ENCODE measurements around the gene EIF4G3.

Gene EIF4G3

GRCh38 chr1:20903437-20903836 is 273.3 kb downstream of the EIF4G3 start:
- Histone ChIP-seq H3K4me3 (ENCODE audit: low read depth, low read length, poor library complexity, severe bottlenecking) (no peak overlapping the region), H3K9me2 (ENCODE audit: low read depth, low read length) (no peaks in the 10 kb centered on the region), H3K4me1 (ENCODE audit: insufficient read depth, low read length, severe bottlenecking) (no peaks in the 10 kb centered on the region), H3K9me3 (ENCODE audit: low read length) (no peaks in the 10 kb centered on the region), H3K9ac (ENCODE audit: low read length) (no peak overlapping the region), H3F3A (ENCODE audit: insufficient read depth, low read length) (no peaks in the 10 kb centered on the region), H4K20me1 (ENCODE audit: insufficient read depth, low read length) (no peaks in the 10 kb centered on the region), H3K27me3 (ENCODE audit: insufficient read depth, low read length) (no peaks in the 10 kb centered on the region), H3K27ac (ENCODE audit: low read depth, low read length, poor library complexity, severe bottlenecking) (no peak overlapping the region), H3K4me2 (ENCODE audit: low read length) (no peak overlapping the region), H3K79me2 (ENCODE audit: insufficient read depth, low read length) (no peaks in the 10 kb centered on the region), H2AFZ (ENCODE audit: low read length) (no peak overlapping the region), H3K36me3 (ENCODE audit: insufficient read depth, low read length) (peaks cover 15% of the 10 kb centered on the region; the same call in 1 of the 2 replicates)
- TF ChIP-seq EZH2 (IDR thresholded peaks at IDR 0.05; ENCODE audit: borderline replicate concordance, low read length) (no peak), CTCF (IDR thresholded peaks at IDR 0.05; ENCODE audit: low read length) (no peak)

- H3K27ac ChIP-seq (ENCODE audit: low read depth, low read length, poor library complexity, severe bottlenecking): no peak overlapping the region
- H3K9me2 ChIP-seq (ENCODE audit: low read depth, low read length): no peaks in the 10 kb centered on the region
- H3K4me1 ChIP-seq (ENCODE audit: insufficient read depth, low read length, severe bottlenecking): no peaks in the 10 kb centered on the region
- no peaks in the 10 kb centered on the region for H3F3A ChIP-seq (ENCODE audit: insufficient read depth, low read length)
- H3K36me3 ChIP-seq (ENCODE audit: insufficient read depth, low read length): peaks cover 16% of the 10 kb centered on the region; the same call in 1 of the 2 replicates
- TF ChIP-seq EZH2 (IDR thresholded peaks at IDR 0.05; ENCODE audit: borderline replicate concordance, low read length): no peak
- TF ChIP-seq CTCF (IDR thresholded peaks at IDR 0.05; ENCODE audit: low read length): no peak
- H3K9me3 ChIP-seq (ENCODE audit: low read length): no peaks in the 10 kb centered on the region
- H2AFZ ChIP-seq (ENCODE audit: low read length): no peak overlapping the region
- H3K79me2 ChIP-seq (ENCODE audit: insufficient read depth, low read length): no peaks in the 10 kb centered on the region
- H3K27me3 ChIP-seq (ENCODE audit: insufficient read depth, low read length): no peaks in the 10 kb centered on the region
- no peaks in the 10 kb centered on the region for H4K20me1 ChIP-seq (ENCODE audit: insufficient read depth, low read length)
- no peak overlapping the region for H3K4me3 ChIP-seq (ENCODE audit: low read depth, low read length, poor library complexity, severe bottlenecking)
- no peak overlapping the region for H3K9ac ChIP-seq (ENCODE audit: low read length)
- no peak overlapping the region for H3K4me2 ChIP-seq (ENCODE audit: low read length)
Observed at GRCh38 chr1:20900056-20900455, 276.6 kb downstream of the EIF4G3 start.

- Histone ChIP-seq H3K27ac (ENCODE audit: low read depth, low read length, poor library complexity, severe bottlenecking) (no peak overlapping the region), H3K79me2 (ENCODE audit: insufficient read depth, low read length) (no peaks in the 10 kb centered on the region), H3K9me2 (ENCODE audit: low read depth, low read length) (no peaks in the 10 kb centered on the region), H2AFZ (ENCODE audit: low read length) (no peak overlapping the region), H3K27me3 (ENCODE audit: insufficient read depth, low read length) (no peaks in the 10 kb centered on the region), H3K9ac (ENCODE audit: low read length) (no peak overlapping the region), H3F3A (ENCODE audit: insufficient read depth, low read length) (no peaks in the 10 kb centered on the region), H3K9me3 (ENCODE audit: low read length) (no peaks in the 10 kb centered on the region), H3K4me3 (ENCODE audit: low read depth, low read length, poor library complexity, severe bottlenecking) (no peak overlapping the region), H3K4me1 (ENCODE audit: insufficient read depth, low read length, severe bottlenecking) (no peaks in the 10 kb centered on the region), H4K20me1 (ENCODE audit: insufficient read depth, low read length) (no peaks in the 10 kb centered on the region), H3K36me3 (ENCODE audit: insufficient read depth, low read length) (peaks cover 20% of the 10 kb centered on the region; the same call in 1 of the 2 replicates), H3K4me2 (ENCODE audit: low read length) (no peak overlapping the region)
- TF ChIP-seq EZH2 (IDR thresholded peaks at IDR 0.05; ENCODE audit: borderline replicate concordance, low read length): no peak
- no peak for TF ChIP-seq CTCF (IDR thresholded peaks at IDR 0.05; ENCODE audit: low read length)
Observed at GRCh38 chr1:20899154-20899972, 277.3 kb downstream of the EIF4G3 start.

Data from OCI-LY1 (cell line).